KMS-11 (cell line): ENCODE results near the gene FOXP1.

Experiments
- H2AFZ ChIP-seq: fragments of 200-600 bp; sonication (generic); 2 replicates; pipeline ENCODE4 v1.6.1; 2016; ENCODE audit warnings: antibody characterized with exemption, mixed run types, low read depth
- H3K27ac ChIP-seq: fragments of 200-600 bp; sonication (generic); 2 replicates; pipeline ENCODE4 v1.6.1; 2016; ENCODE audit warnings: mild to moderate bottlenecking, mixed run types
- H3K27me3 ChIP-seq: fragments of 200-600 bp; sonication (generic); 2 replicates; pipeline ENCODE4 v1.6.1; 2017; ENCODE audit warnings: mild to moderate bottlenecking, low read depth, mixed run types, moderate library complexity; ENCODE audit not compliant: insufficient read depth
- H3K36me3 ChIP-seq: fragments of 200-600 bp; sonication (generic); 2 replicates; pipeline ENCODE4 v1.6.1; 2017; ENCODE audit warnings: mild to moderate bottlenecking, mixed run types; ENCODE audit not compliant: insufficient read depth
- H3K4me1 ChIP-seq: fragments of 200-600 bp; sonication (generic); 2 replicates; pipeline ENCODE4 v1.6.1; 2016; ENCODE audit warnings: mild to moderate bottlenecking, low read depth, mixed run types; ENCODE audit not compliant: poor library complexity, severe bottlenecking
- H3K4me2 ChIP-seq: fragments of 200-600 bp; sonication (generic); 2 replicates; pipeline ENCODE4 v1.7.0; 2016; ENCODE audit warnings: mild to moderate bottlenecking, mixed run types
- H3K4me3 ChIP-seq: fragments of 200-600 bp; sonication (generic); IDR thresholded peaks from 2 replicates; pipeline ENCODE4 v1.6.1; 2017; ENCODE audit warnings: low read depth, low read length, mixed read lengths; ENCODE audit not compliant: insufficient read depth
- H3K79me2 ChIP-seq: fragments of 200-600 bp; sonication (generic); 2 replicates; pipeline ENCODE4 v1.6.1; 2016; ENCODE audit warnings: low read depth, mixed run types; ENCODE audit not compliant: insufficient read depth
- H3K9ac ChIP-seq: fragments of 200-600 bp; sonication (generic); 2 replicates; pipeline ENCODE4 v1.6.1; 2016; ENCODE audit warnings: mild to moderate bottlenecking, mixed run types
- H4K20me1 ChIP-seq: fragments of 200-600 bp; sonication (generic); 2 replicates; pipeline ENCODE4 v1.6.1; 2016; ENCODE audit warnings: mild to moderate bottlenecking, mixed run types; ENCODE audit not compliant: insufficient read depth
- CTCF ChIP-seq: fragments of 200-600 bp; sonication (generic); conservative IDR thresholded peaks from 2 replicates; pipeline ENCODE4 v1.6.1; 2017; ENCODE audit warnings: low read depth, mild to moderate bottlenecking, antibody characterized with exemption, low read length, moderate library complexity, mixed read lengths

Gene FOXP1

GRCh38 chr3:71421820-71422566, 161.5 kb downstream of the FOXP1 start:
- Histone ChIP-seq H2AFZ (peak overlapping the region; percentile 48; the same call in 1 of the 2 replicates), H3K9ac (peak overlapping the region; percentile 51; the same call in 1 of the 2 replicates), H3K79me2 (no peaks in the 10 kb centered on the region), H3K27ac (peak overlapping the region; percentile 81), H3K4me2 (peak overlapping the region; percentile 84), H4K20me1 (no peaks in the 10 kb centered on the region), H3K4me1 (peaks cover 87% of the 10 kb centered on the region), H3K4me3 (no peak overlapping the region), H3K27me3 (no peaks in the 10 kb centered on the region), H3K36me3 (no peaks in the 10 kb centered on the region)
- no peak for TF ChIP-seq CTCF

- peak overlapping the region; percentile 84 for H3K4me2 ChIP-seq
- TF ChIP-seq CTCF = no peak
- H3K36me3 ChIP-seq = no peaks in the 10 kb centered on the region
- no peak overlapping the region for H3K4me3 ChIP-seq
- H3K27me3 ChIP-seq = no peaks in the 10 kb centered on the region
- H3K4me1 ChIP-seq = peaks cover 87% of the 10 kb centered on the region
- no peaks in the 10 kb centered on the region for H4K20me1 ChIP-seq
- H3K79me2 ChIP-seq = no peaks in the 10 kb centered on the region
- H3K27ac ChIP-seq = peak overlapping the region; percentile 81
- H3K9ac ChIP-seq = peak overlapping the region; percentile 51; the same call in 1 of the 2 replicates
- peak overlapping the region; percentile 48; the same call in 1 of the 2 replicates for H2AFZ ChIP-seq
Observed at GRCh38 chr3:71421475-71421819, 162.1 kb downstream of the FOXP1 start.

GRCh38 chr3:71419369-71419768, 164.2 kb downstream of the FOXP1 start:
- no peak for TF ChIP-seq CTCF
- no peaks in the 10 kb centered on the region for H3K36me3 ChIP-seq
- H3K9ac ChIP-seq = no peak overlapping the region
- H3K27ac ChIP-seq = no peak overlapping the region
- no peaks in the 10 kb centered on the region for H3K79me2 ChIP-seq
- H3K4me3 ChIP-seq = no peak overlapping the region
- no peak overlapping the region for H2AFZ ChIP-seq
- no peaks in the 10 kb centered on the region for H4K20me1 ChIP-seq
- no peaks in the 10 kb centered on the region for H3K27me3 ChIP-seq
- H3K4me1 ChIP-seq = peaks cover 85% of the 10 kb centered on the region
- no peak overlapping the region for H3K4me2 ChIP-seq

GRCh38 chr3:71417791-71418190, 165.7 kb downstream of the FOXP1 start:
- no peaks in the 10 kb centered on the region for H3K36me3 ChIP-seq
- no peaks in the 10 kb centered on the region for H3K27me3 ChIP-seq
- no peaks in the 10 kb centered on the region for H4K20me1 ChIP-seq
- H3K4me1 ChIP-seq = peaks cover 71% of the 10 kb centered on the region
- no peak overlapping the region for H3K4me3 ChIP-seq
- peak overlapping the region; percentile 17; the same call in 1 of the 2 replicates for H3K4me2 ChIP-seq
- H3K9ac ChIP-seq = no peak overlapping the region
- H3K27ac ChIP-seq = no peak overlapping the region
- H3K79me2 ChIP-seq = no peaks in the 10 kb centered on the region
- TF ChIP-seq CTCF = no peak
- no peak overlapping the region for H2AFZ ChIP-seq
